BJ (cell line): ENCODE results near the gene ETNK2. TPM values are rescaled to one million over a fixed set of nuclear protein-coding genes. Genes with fewer than 3 reads are reported as not detected.

ENCODE experiments used
- CTCF ChIA-PET: fragments of 350-600 bp; formaldehyde crosslinking; extraction: SDS; loops from one replicate; lab custom pipeline; 2021; ENCODE audit warnings: antibody characterized with exemption, inconsistent platforms; lab: Yijun Ruan, JAX
- POLR2A ChIA-PET: fragments of 300-600 bp; sonication (Branson Sonifier 250); formaldehyde crosslinking; extraction: SDS; loops from one replicate; lab custom pipeline; 2021; ENCODE audit warnings: antibody characterized with exemption; lab: Charles Lee
- DNase-seq: peaks from one replicate; pipeline ENCODE4 v3.0.0-alpha.2; 2011; ENCODE audit warnings: low read depth
- H3K27me3 ChIP-seq: 2 replicates; pipeline ENCODE4 v1.6.0; 2011; ENCODE audit warnings: low read length; ENCODE audit not compliant: control insufficient read depth, insufficient read depth
- H3K36me3 ChIP-seq: 2 replicates; pipeline ENCODE4 v1.5.1; 2011; ENCODE audit warnings: low read length; ENCODE audit not compliant: control insufficient read depth, insufficient read depth
- H3K4me3 ChIP-seq: 2 replicates; pipeline ENCODE4 v1.5.1; 2011; ENCODE audit warnings: low read depth, mild to moderate bottlenecking, control low read depth, low read length
- CTCF ChIP-seq: IDR thresholded peaks from 2 replicates; pipeline ENCODE4 v1.5.1; 2011; ENCODE audit warnings: low read depth, mild to moderate bottlenecking, control low read depth, inconsistent platforms, low read length, moderate library complexity; ENCODE audit not compliant: insufficient read depth
- polyA plus RNA-seq: library from polyadenylated mRNA; depleted of rRNA; stranded (reverse); fragments of >200 nt; gene quantifications from 2 replicates; pipeline ENCODE4 v1.2.3, GENCODE V29; 2011

ETNK2 gene
- polyA plus RNA-seq, 1 experiment: 30.7 TPM

GRCh38 chr1:204116539-204116938, 35.3 kb downstream of the ETNK2 start:
- DNase-seq: no peak
- Histone ChIP-seq H3K4me3 (no peak overlapping the region), H3K36me3 (peaks cover 5% of the 10 kb centered on the region), H3K27me3 (no peaks in the 10 kb centered on the region)
- TF ChIP-seq CTCF: no peak
- POLR2A ChIA-PET: no interaction called here
- CTCF ChIA-PET: interaction anchor here (1.0 to 7.8 kb wide), 3 partner anchors 9 to 246 kb away, joined by 4 to 56 read pairs (median 6); no protein-coding TSS in a partner anchor

GRCh38 chr1:204115116-204115515, 36.7 kb downstream of the ETNK2 start:
- no peak for DNase-seq
- no peaks in the 10 kb centered on the region for H3K27me3 ChIP-seq
- peaks cover 3% of the 10 kb centered on the region for H3K36me3 ChIP-seq
- TF ChIP-seq CTCF: no peak
- no peak overlapping the region for H3K4me3 ChIP-seq
- POLR2A ChIA-PET: no interaction called here
- CTCF ChIA-PET: interaction anchor here (0.9 to 7.8 kb wide), 4 partner anchors 10 to 244 kb away, joined by 3 to 56 read pairs (median 6); no protein-coding TSS in a partner anchor

- TF ChIP-seq CTCF: no peak
- ChIA-PET POLR2A (no interaction called here), CTCF (interaction anchor here (0.6 to 7.8 kb wide), 4 partner anchors 15 to 297 kb away, joined by 4 to 56 read pairs (median 6); no protein-coding TSS in a partner anchor)
- no peak overlapping the region for H3K4me3 ChIP-seq
- peaks cover 3% of the 10 kb centered on the region for H3K36me3 ChIP-seq
- DNase-seq: no peak
- no peaks in the 10 kb centered on the region for H3K27me3 ChIP-seq
These were observed 37.2 kb downstream of the ETNK2 start for GRCh38 chr1:204114606-204115005.

- POLR2A ChIA-PET: no interaction called here
These were observed 37.9 kb downstream of the ETNK2 start for GRCh38 chr1:204113896-204114295.

More at GRCh38 chr1:204113896-204114295, 37.9 kb downstream of the ETNK2 start:
- CTCF ChIA-PET: interaction anchor here (1.5 to 7.8 kb wide), 3 partner anchors 16 to 243 kb away, joined by 4 to 56 read pairs (median 8); no protein-coding TSS in a partner anchor
- H3K27me3 ChIP-seq: no peaks in the 10 kb centered on the region
- TF ChIP-seq CTCF: no peak
- DNase-seq: no peak
- no peak overlapping the region for H3K4me3 ChIP-seq
- peaks cover 3% of the 10 kb centered on the region for H3K36me3 ChIP-seq
